Astrocyte (in vitro differentiated cells and primary cell): ENCODE measurements around the gene NDUFC1.

Experiments used
- CTCF ChIP-seq: IDR thresholded peaks from 2 replicates; pipeline ENCODE4 v1.5.1; 2011; ENCODE audit warnings: low read depth, mild to moderate bottlenecking, inconsistent platforms, low read length, moderate library complexity; ENCODE audit not compliant: insufficient read depth
- EZH2 ChIP-seq: IDR thresholded peaks from 2 replicates; pipeline ENCODE4 v1.6.1; 2012; ENCODE audit warnings: mild to moderate bottlenecking, low read length, inconsistent platforms; ENCODE audit not compliant: insufficient read depth

DNA sequence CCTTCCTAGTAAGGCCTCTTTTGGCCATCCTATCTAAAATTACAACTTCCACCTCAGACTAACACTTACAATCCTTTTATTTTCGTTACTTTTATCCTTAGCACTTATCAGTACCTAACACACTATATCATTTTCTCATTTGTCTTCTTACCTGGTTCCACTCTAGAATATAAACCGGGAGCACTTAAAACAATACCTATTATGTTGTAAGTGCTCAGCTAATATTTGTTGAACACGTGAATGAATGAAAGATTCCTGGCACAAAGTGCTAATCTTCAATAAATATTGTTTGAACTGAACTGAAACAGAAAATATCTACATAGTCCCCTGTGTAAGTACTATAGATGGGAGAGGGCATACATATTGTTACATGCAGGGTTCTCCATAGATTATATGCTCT is 36.6 kb downstream of the NDUFC1 start:
- TF ChIP-seq CTCF: no peak
- TF ChIP-seq EZH2: no peak
